ENCODE data around the gene NAALADL2.

DNA sequence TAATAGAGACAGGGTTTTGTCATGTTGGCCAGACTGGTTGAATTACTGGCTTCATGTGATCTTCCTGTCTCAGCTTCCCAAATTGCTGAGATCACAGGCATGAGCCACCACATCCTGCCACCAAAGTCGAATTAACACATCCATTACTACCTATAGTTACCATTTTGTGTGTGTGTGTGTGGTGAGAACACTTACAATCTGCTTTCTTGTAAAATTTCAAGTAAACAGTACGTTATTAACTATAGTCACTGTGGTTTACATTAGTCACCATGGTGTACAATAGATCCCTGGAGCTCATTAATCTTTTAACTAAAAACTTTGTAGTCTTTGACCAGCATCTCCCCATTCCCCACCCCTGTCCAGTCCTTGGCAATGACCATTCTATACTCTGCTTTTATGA is 270.0 kb downstream of the NAALADL2 start:
- TF ChIP-seq, protein P1, sequence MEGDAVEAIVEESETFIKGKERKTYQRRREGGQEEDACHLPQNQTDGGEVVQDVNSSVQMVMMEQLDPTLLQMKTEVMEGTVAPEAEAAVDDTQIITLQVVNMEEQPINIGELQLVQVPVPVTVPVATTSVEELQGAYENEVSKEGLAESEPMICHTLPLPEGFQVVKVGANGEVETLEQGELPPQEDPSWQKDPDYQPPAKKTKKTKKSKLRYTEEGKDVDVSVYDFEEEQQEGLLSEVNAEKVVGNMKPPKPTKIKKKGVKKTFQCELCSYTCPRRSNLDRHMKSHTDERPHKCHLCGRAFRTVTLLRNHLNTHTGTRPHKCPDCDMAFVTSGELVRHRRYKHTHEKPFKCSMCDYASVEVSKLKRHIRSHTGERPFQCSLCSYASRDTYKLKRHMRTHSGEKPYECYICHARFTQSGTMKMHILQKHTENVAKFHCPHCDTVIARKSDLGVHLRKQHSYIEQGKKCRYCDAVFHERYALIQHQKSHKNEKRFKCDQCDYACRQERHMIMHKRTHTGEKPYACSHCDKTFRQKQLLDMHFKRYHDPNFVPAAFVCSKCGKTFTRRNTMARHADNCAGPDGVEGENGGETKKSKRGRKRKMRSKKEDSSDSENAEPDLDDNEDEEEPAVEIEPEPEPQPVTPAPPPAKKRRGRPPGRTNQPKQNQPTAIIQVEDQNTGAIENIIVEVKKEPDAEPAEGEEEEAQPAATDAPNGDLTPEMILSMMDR (IDR thresholded peaks at IDR 0.05): no peak
- TF ChIP-seq POLR2AphosphoS5 (IDR thresholded peaks at IDR 0.05; ENCODE audit: insufficient read depth in 1 of 2, low read depth in 1 of 2): no peak
- no peak for TF ChIP-seq POLR2A (IDR thresholded peaks at IDR 0.05)

Measured in vagina (tissue), 2 donors.